Neural cell (in vitro differentiated cells): ENCODE data around the gene LAMA5.

Source experiments
- CTCF ChIP-seq: fragments of 450-650 bp; IDR thresholded peaks from 2 replicates; pipeline ENCODE4 v1.5.1; 2014; ENCODE audit warnings: antibody characterized with exemption, mild to moderate bottlenecking, moderate library complexity; ENCODE audit not compliant: poor library complexity, severe bottlenecking
- EZH2 ChIP-seq: fragments of 200-600, 300-800 bp; shearing (Covaris generic), sonication (generic); IDR thresholded peaks from 2 replicates; pipeline ENCODE4 v1.6.1; 2014; ENCODE audit warnings: antibody characterized with exemption, low read length, borderline replicate concordance, mild to moderate bottlenecking; ENCODE audit not compliant: insufficient read depth, poor library complexity, severe bottlenecking
- POLR2AphosphoS5 ChIP-seq: IDR thresholded peaks from 2 replicates; pipeline ENCODE4 v1.6.1; 2012
- SMC3 ChIP-seq: fragments of 450-650 bp; conservative IDR thresholded peaks from 2 replicates; pipeline ENCODE4 v1.6.1; 2014; ENCODE audit warnings: antibody characterized with exemption, mild to moderate bottlenecking, moderate library complexity; ENCODE audit not compliant: poor library complexity
- TAF1 ChIP-seq: IDR thresholded peaks from 2 replicates; pipeline ENCODE4 v1.6.1; 2012; ENCODE audit warnings: low read depth
- TF ChIP-seq, protein P1 (sequence below): IDR thresholded peaks from 2 replicates; pipeline ENCODE4 v1.6.1; 2012; ENCODE audit warnings: borderline replicate concordance

DNA sequence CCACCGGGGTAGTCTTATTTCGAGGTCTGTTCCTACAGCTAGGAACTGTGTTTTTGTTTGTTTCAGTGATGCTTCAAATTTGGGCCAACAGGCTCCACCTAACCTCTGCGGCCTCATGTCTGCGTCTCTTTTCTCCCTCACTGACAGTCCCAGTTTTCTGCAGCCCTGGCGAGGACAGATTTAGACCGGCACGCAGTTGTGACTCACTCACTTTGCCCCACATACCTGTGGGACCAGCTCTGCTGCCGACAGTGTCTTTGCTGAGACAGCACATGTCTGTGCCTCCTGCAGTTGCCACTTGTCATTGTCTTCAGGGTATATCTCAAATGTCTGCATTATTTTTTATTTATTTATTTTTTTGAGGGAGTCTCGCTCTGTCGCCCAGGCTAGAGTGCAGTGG is 99.6 kb downstream of the LAMA5 start:
- TF ChIP-seq POLR2AphosphoS5 (no peak), CTCF (no peak), EZH2 (no peak), TAF1 (no peak), SMC3 (no peak)
- TF ChIP-seq, protein P1, sequence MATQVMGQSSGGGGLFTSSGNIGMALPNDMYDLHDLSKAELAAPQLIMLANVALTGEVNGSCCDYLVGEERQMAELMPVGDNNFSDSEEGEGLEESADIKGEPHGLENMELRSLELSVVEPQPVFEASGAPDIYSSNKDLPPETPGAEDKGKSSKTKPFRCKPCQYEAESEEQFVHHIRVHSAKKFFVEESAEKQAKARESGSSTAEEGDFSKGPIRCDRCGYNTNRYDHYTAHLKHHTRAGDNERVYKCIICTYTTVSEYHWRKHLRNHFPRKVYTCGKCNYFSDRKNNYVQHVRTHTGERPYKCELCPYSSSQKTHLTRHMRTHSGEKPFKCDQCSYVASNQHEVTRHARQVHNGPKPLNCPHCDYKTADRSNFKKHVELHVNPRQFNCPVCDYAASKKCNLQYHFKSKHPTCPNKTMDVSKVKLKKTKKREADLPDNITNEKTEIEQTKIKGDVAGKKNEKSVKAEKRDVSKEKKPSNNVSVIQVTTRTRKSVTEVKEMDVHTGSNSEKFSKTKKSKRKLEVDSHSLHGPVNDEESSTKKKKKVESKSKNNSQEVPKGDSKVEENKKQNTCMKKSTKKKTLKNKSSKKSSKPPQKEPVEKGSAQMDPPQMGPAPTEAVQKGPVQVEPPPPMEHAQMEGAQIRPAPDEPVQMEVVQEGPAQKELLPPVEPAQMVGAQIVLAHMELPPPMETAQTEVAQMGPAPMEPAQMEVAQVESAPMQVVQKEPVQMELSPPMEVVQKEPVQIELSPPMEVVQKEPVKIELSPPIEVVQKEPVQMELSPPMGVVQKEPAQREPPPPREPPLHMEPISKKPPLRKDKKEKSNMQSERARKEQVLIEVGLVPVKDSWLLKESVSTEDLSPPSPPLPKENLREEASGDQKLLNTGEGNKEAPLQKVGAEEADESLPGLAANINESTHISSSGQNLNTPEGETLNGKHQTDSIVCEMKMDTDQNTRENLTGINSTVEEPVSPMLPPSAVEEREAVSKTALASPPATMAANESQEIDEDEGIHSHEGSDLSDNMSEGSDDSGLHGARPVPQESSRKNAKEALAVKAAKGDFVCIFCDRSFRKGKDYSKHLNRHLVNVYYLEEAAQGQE, result no peak
